Measurements from ENCODE around the gene EIF5. TPM values are rescaled to one million over a fixed set of nuclear protein-coding genes. Genes with fewer than 3 reads are reported as not detected.

EIF5 gene
- polyA plus RNA-seq, 1 donor (not counting 4 experiments of a cell fraction or from before 2014, with no cell fraction given), result 221 TPM

DNA sequence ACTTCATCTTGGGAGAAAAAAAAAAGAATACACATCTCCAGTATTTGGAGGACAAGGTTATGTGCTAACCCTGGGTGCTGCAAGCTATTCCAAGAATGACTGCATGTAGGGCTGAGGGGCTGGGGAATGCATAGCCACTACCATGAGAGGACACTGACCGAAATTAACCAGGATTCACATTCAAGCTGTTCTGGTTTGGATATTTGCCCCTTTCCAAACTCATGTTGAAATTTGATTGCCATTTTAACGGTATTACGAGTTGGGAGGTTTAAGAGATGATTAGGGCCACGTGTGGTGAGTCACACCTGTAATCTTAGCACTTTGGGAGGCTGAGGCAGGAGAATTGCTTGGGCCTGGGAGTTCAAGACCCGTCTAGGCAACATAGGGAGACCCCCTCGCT, 32.7 kb downstream of the EIF5 start:
- no peak overlapping the region for H2AFZ ChIP-seq (ENCODE audit: control insufficient read depth, low read length)
- H3K4me3 ChIP-seq (ENCODE audit: control insufficient read depth in 2 of 3, extremely low read depth in 1 of 3, insufficient read depth in 2 of 3, low read depth in 1 of 3, low read length in 3 of 3), result no peak overlapping the region
- H3K36me3 ChIP-seq (ENCODE audit: control insufficient read depth in 2 of 2, extremely low read depth in 1 of 2, insufficient read depth in 2 of 2, low read length in 2 of 2), result no peaks in the 10 kb centered on the region
- no peaks in the 10 kb centered on the region for H3K9me1 ChIP-seq (ENCODE audit: control insufficient read depth, extremely low read depth, insufficient read depth, low read length)
- no peak overlapping the region for H3K27ac ChIP-seq (ENCODE audit: control insufficient read depth, insufficient read depth, low read length)
- no peaks in the 10 kb centered on the region for H3K79me2 ChIP-seq (ENCODE audit: control insufficient read depth, insufficient read depth, low read length)
- H3K4me1 ChIP-seq (ENCODE audit: control insufficient read depth, extremely low read depth, insufficient read depth, low read length), result peaks cover 9% of the 10 kb centered on the region
- FAIRE-seq (no peak), DNase-seq (ENCODE audit: low read depth, low spot score) (no peak)
- H3K9me3 ChIP-seq (ENCODE audit: control insufficient read depth, low read depth, low read length), result peaks cover 7% of the 10 kb centered on the region
- TF ChIP-seq, protein P1, sequence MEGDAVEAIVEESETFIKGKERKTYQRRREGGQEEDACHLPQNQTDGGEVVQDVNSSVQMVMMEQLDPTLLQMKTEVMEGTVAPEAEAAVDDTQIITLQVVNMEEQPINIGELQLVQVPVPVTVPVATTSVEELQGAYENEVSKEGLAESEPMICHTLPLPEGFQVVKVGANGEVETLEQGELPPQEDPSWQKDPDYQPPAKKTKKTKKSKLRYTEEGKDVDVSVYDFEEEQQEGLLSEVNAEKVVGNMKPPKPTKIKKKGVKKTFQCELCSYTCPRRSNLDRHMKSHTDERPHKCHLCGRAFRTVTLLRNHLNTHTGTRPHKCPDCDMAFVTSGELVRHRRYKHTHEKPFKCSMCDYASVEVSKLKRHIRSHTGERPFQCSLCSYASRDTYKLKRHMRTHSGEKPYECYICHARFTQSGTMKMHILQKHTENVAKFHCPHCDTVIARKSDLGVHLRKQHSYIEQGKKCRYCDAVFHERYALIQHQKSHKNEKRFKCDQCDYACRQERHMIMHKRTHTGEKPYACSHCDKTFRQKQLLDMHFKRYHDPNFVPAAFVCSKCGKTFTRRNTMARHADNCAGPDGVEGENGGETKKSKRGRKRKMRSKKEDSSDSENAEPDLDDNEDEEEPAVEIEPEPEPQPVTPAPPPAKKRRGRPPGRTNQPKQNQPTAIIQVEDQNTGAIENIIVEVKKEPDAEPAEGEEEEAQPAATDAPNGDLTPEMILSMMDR (optimal IDR thresholded peaks at IDR 0.05 in 1 of 3, IDR thresholded peaks at IDR 0.05 in 1 of 3, conservative IDR thresholded peaks at IDR 0.05 in 1 of 3; ENCODE audit: extremely low read depth in 1 of 3, insufficient read depth in 2 of 3, low read length in 3 of 3), result no peak
- no peak for TF ChIP-seq EZH2 (IDR thresholded peaks at IDR 0.05; ENCODE audit: low read length)
- dilution Hi-C loops (cut with MboI; ENCODE audit: extremely low pct_ligation_motif_present, low sequenced_read_pairs), result no loop called here
- no peaks in the 10 kb centered on the region for H4K20me1 ChIP-seq (ENCODE audit: control insufficient read depth, extremely low read depth, insufficient read depth, low read length)
- no peaks in the 10 kb centered on the region for H3K27me3 ChIP-seq (ENCODE audit: control insufficient read depth, extremely low read depth, insufficient read depth, low read length)
- H3K9ac ChIP-seq (ENCODE audit: control insufficient read depth, extremely low read depth, insufficient read depth, low read length), result no peak overlapping the region
- no peak overlapping the region for H3K4me2 ChIP-seq (ENCODE audit: control insufficient read depth, extremely low read depth, insufficient read depth, low read depth, low read length)

DNA sequence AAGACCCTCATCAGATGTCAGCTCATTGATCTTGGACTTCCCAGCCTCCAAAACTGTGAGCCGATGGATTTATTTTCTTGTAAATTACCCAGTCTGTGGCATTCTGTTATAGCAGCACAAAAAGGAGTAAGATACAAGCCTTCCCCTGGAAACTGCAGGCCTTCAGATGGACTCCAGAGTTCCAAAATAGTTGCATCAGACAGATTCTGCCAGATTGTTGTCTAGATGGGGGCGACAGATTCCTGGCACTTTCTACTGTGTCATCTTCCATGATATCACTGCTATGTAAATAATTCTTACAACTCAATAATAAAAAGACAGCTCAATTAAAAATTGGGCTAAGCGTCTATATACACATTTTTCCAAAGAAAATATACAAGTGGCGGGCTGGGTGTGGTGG, 34.0 kb downstream of the EIF5 start:
- H3K79me2 ChIP-seq (ENCODE audit: control insufficient read depth, insufficient read depth, low read length), result no peaks in the 10 kb centered on the region
- TF ChIP-seq, protein P1 (optimal IDR thresholded peaks at IDR 0.05 in 1 of 3, IDR thresholded peaks at IDR 0.05 in 1 of 3, conservative IDR thresholded peaks at IDR 0.05 in 1 of 3; ENCODE audit: extremely low read depth in 1 of 3, insufficient read depth in 2 of 3, low read length in 3 of 3), result no peak
- no peak for FAIRE-seq
- no peaks in the 10 kb centered on the region for H3K36me3 ChIP-seq (ENCODE audit: control insufficient read depth in 2 of 2, extremely low read depth in 1 of 2, insufficient read depth in 2 of 2, low read length in 2 of 2)
- H2AFZ ChIP-seq (ENCODE audit: control insufficient read depth, low read length), result no peak overlapping the region
- H3K9me3 ChIP-seq (ENCODE audit: control insufficient read depth, low read depth, low read length), result peaks cover 5% of the 10 kb centered on the region
- no peak overlapping the region for H3K4me2 ChIP-seq (ENCODE audit: control insufficient read depth, extremely low read depth, insufficient read depth, low read depth, low read length)
- H3K9me1 ChIP-seq (ENCODE audit: control insufficient read depth, extremely low read depth, insufficient read depth, low read length), result no peaks in the 10 kb centered on the region
- peaks cover 10% of the 10 kb centered on the region for H3K4me1 ChIP-seq (ENCODE audit: control insufficient read depth, extremely low read depth, insufficient read depth, low read length)
- H4K20me1 ChIP-seq (ENCODE audit: control insufficient read depth, extremely low read depth, insufficient read depth, low read length), result no peaks in the 10 kb centered on the region
- H3K9ac ChIP-seq (ENCODE audit: control insufficient read depth, extremely low read depth, insufficient read depth, low read length), result no peak overlapping the region
- dilution Hi-C loops (cut with MboI; ENCODE audit: extremely low pct_ligation_motif_present, low sequenced_read_pairs), result no loop called here
- H3K27ac ChIP-seq (ENCODE audit: control insufficient read depth, insufficient read depth, low read length), result no peak overlapping the region
- H3K4me3 ChIP-seq (ENCODE audit: control insufficient read depth in 2 of 3, extremely low read depth in 1 of 3, insufficient read depth in 2 of 3, low read depth in 1 of 3, low read length in 3 of 3), result no peak overlapping the region
- H3K27me3 ChIP-seq (ENCODE audit: control insufficient read depth, extremely low read depth, insufficient read depth, low read length), result no peaks in the 10 kb centered on the region
- DNase-seq (ENCODE audit: low read depth, low spot score), result no peak

Measured in keratinocyte (primary cell).